HG02623 (cell line): ENCODE data around the gene EML6.
"Not testable (repeated sequence)": the region's sequence is repeated elsewhere in the genome, so short reads cannot be mapped to it uniquely, and the experiment has no call there.

Source experiments
- ATAC-seq: cut with Tn5 transposase; IDR thresholded peaks from one replicate; pipeline ENCODE4 v1.9.1; 2021; ENCODE audit warnings: moderate library complexity; ENCODE audit not compliant: unreplicated experiment

The EML6 gene

DNA sequence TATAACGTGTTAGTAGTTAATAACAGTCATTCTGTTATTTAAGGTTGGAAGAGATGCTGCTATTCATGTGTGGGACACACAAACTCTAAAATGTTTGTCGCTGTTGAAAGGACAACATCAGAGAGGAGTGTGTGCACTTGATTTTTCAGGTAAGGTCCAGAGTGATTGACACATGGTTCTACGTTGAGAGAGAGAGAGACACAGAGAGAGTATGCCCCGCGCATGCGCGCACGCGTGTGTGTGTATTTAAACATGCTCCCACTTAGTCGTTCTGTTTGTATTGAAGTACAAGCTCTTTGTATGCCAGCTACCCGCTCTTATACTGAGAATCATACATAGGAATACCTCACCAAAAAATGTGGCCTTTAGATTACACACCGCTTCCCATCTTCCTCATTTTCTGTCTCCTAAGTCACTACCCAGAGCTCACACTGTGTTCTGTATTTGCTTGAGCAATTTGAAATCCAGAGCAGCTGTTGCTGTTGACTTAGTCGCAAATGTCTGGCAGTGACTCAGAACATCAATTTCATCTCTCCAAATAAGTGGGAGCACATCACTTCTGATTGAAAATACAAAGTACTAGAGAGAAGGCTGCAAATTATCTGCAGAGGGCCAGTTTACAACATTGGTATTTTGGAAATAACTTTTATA is 148.1 kb downstream of the EML6 start:
- ATAC-seq: no peak

DNA sequence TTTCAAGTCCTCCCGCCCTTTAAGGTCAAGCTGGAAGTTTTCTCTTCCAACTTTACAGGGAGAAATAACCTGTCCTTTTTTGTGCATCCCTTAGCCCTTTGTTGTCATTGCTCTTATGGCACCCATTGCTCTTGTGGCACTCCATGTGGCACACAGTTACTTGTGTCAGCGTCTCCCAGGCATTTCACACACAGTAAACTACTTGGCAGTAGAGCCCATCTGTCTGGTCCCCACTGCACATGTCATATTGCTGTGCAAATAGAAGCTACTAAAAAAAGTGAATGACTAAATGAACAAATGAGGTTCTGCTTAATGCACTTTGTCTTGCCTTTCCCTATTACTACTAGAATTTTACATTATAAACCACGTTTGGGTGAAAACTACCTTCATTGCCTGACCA is 149.3 kb downstream of the EML6 start:
- no peak for ATAC-seq

DNA sequence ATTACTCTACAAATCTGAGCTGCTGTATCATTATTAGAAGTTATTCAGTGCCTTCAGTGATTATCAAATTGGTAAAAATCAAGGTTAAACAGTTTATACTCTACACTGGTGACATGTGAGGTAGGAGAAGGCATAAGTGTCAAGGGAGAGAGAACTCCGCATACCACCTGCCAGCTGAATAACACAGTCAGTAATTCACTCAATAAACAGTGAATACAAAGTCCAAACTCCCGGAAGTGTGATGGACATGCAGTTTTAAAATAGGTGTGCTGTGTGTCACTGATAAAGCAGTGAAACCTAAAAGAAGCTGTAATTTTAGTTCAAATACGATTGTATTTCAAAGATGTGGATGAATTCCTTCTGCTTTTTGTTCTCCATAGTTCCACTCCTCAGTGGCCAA is 149.8 kb downstream of the EML6 start:
- not testable (repeated sequence) for ATAC-seq

DNA sequence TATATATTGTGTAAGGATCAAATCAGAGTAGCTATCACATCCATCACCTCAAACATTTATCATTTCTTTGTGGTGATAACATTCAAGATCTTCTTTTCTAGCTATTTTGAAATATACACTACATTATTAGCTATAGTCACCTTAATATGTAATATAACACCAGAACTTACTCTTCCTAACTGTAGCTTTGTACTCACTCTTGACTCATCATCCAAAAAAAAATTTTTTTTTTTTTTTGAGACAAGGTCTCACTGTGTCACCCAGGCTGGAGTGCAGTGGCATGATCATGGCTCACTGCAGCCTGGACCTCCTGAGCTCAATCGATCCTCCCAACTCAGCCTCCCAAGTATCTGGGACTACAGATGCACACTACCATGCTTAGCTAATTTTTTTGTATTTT is 153.3 kb downstream of the EML6 start:
- ATAC-seq: no peak

DNA sequence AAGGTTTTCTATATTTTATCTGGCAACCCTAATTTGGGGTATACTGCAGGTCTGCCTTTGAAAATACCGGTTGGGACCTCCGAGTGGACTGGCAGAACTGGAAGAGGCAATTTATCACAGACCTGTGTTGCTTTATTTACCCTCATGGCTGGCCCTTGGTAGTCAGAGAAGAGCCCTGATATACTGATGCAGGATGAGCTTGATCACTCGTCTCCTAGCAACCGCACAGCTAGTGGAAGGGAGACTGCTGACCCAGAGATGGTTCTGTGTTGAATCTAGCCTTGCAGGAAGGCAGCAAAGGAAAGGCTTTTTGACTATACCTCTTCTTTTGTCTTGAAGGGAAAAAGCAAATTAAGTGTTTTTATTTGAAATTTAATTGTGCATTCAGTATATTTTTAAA is 154.7 kb downstream of the EML6 start:
- ATAC-seq: no peak

DNA sequence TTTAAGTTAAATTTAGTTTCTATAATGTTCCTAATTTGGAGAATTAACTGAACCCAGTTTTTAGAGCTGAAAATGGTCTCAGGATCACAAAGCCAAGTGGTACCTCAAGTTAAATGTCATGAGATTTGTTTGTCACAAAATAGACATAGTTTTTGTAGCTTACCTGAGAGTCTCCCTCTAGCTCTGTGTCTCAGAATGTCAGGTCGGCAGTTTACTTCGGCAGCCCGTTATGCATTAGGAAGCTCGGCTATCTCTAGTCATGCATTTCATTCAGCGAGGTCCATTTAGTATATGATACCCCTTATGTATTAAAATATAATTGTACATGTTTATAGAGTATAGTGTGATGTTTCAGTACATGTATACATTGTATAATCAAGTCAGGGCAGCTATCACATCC is 155.6 kb downstream of the EML6 start:
- ATAC-seq: no peak

DNA sequence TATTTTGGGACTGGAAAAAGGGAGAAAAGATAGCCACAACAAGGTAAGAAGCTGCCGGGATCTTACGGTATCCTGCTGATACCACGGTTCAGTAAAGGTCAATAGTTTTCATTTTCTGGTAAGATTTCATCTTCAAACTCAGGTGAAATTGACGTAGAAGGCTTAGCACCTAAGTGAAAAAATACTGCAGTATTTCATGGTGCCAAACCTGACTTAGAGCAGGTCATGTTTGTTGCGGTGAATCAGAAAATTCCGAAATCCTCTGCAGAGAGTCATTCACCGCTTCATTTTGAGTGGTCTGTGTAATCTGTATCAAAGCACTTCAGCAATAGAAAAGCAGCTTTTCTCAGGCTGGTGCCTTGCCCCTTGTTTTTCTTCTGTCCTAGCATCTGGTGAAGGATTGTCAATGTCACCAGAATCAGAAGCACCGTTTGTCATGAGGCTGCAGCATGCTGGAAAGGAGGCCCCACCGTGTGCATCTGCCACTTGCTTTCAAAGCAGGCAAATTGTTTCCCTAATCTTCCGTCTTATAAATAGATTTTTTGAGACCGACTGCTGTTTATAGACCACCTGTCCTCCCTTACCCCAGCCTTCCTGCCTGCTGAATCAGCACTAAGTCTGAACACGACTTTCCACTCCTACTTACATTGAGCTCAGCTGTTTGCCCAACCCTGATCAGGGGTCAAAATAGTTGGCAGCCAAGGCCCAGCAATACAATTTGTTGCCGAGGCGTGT is 156.3 kb downstream of the EML6 start:
- no peak for ATAC-seq

DNA sequence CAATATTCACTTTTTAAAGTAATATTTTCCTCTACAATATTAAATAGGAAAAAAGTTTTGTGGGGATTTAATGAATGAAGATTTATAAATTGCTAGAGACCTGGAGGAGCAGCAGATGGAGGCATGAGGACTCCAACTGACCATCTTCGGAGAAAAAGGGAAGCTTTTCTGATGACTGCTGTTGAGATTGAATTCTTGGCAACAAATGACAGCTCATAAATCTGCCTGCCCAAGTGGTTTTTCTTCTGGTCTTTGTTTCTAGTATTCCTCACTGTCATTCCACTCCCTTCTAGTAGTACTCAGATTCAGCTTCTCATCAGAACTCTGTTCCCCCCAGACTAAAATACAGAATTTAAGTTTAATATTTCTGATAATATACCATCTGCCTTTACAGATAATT is 157.0 kb downstream of the EML6 start:
- ATAC-seq: no peak

DNA sequence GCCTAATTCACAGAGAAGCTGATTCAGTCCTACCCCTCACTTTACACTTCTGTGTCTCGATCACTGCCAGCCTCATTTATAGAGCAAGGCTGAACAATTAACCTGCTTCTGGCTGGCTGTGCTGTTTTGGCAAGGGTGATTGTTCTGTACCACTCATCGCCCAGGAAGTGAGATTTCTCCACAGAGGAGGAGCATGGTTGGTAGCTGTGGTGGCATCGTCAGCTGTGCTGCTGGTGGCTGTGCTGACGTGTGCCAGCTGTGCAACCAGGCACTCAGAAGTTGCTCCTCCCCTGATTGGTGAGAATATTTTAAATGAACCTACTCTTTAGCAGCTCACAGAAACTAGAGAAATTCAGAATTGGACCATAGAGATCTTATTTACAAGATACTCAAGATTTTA is 158.3 kb downstream of the EML6 start:
- ATAC-seq: no peak

DNA sequence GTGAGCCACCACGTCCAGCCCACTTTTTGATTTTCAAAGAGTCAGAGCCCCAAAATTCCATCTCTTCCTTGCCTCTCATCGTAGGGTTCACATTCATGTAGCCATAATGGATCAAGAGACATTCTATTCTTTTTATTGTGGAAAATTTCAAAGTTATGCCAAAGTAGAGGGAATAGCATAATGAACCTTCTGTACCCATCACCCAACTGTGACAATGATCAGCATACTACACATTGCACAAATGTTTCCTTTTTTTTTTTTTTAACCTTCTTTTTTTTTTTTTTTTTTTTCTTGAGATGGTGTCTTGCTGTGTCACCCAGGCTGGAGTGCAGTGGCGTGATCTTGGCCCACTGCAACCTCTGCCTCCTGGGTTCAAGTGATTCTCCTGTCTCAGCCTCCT is 162.4 kb downstream of the EML6 start:
- no peak for ATAC-seq

DNA sequence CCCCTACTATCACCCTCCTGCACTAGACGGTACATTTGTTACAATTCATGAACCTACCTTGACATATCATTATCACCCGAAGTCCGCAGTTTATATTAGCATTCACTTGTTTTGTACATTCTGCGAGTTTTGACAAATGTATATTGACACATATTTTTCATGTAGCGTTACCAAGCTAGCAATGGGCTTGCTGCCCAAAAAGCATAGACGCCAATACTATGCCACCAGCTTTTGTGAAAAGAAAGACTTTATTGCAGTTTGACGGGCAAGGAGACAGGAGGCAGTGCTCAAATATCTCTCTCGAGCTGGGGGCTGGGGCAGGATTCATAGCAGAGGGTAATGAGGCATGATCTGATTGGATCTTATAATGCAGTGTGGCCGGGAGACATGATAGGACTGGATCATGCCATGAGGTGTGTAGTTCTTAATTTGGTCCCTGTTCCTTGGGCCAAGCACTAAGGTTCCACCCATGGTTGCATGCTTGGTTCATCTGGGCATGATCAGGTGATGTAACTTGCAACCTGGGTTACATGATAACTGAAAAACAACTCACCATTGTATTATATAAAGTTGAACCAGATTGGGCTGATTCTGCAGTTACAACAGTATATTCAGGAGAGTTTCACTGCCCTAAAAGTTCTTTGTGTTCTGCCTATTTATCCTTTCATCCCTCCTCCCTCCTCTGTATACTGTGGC is 164.5 kb downstream of the EML6 start:
- ATAC-seq: no peak

DNA sequence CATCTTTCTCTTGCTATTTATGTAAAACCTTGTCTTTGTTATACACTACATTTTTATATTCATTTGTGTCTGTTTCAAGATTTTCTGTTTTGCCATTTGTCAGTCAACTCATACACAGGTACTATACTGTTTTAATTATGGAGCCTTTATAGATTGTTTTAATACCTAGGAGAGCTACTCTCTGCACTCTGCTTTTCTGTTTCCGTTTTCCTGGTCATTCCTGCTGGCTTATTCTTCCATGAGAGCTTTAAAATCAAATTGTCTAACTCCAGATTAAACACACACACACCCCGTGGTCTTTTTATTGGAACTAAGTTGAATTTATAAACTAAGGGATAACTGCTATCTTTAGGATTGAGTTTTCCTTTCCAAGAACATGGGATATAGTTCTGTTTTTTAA is 165.6 kb downstream of the EML6 start:
- no peak for ATAC-seq

DNA sequence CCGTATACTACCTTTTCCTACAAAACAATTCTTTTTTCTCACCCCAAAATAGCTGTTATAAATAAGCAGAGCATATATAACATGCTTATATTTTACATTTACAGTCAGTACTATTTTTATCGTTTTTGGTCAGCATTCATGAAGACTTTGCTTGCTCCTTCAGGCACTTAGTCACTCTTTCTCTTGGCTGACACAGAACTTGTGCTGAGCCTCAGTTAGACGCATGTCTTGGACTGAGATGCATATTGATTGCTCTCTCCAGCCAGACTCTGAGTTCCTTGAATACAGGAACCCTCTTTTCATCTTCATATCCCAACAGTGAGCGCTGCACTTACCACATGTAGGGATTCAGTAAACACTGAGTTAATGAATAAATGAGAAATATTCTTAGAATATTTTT is 168.4 kb downstream of the EML6 start:
- ATAC-seq: no peak

DNA sequence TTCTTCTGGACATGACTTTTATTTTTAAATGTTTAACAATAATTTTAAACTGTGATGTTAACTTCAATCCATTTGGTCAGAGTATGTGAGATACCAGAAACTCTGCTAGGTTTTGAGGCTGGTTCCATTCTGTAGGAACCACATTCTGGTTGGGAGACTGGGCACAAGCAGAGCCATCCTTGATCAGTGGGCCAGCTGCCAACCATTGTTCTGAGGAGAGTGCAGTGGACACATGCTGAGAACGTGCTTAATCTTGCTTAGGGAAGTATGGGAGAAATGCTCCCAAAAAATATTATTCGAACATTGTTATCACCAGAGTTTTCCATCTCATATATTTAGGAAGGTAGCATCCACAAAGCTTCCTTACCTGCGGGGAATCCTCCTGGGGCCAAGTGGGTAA is 171.0 kb downstream of the EML6 start:
- ATAC-seq: no peak

DNA sequence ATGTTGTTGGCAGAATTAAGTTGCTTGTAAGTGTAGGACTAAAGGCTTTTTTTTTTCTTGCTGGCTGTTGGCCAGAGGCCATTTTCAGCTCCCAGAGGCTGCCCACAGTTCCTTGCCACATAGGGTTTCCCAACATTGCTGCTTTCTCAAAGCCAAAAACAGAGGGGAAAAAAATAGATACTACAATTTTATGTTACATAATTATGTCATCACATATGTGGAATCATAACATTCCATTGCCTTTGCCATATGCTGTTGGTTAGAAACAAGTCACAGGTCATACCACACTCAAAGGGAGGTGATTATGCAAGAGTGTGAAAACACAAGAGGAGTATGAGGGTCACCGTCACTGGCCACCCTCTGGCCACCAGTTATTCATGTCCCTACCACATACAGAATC is 172.3 kb downstream of the EML6 start:
- no peak for ATAC-seq

DNA sequence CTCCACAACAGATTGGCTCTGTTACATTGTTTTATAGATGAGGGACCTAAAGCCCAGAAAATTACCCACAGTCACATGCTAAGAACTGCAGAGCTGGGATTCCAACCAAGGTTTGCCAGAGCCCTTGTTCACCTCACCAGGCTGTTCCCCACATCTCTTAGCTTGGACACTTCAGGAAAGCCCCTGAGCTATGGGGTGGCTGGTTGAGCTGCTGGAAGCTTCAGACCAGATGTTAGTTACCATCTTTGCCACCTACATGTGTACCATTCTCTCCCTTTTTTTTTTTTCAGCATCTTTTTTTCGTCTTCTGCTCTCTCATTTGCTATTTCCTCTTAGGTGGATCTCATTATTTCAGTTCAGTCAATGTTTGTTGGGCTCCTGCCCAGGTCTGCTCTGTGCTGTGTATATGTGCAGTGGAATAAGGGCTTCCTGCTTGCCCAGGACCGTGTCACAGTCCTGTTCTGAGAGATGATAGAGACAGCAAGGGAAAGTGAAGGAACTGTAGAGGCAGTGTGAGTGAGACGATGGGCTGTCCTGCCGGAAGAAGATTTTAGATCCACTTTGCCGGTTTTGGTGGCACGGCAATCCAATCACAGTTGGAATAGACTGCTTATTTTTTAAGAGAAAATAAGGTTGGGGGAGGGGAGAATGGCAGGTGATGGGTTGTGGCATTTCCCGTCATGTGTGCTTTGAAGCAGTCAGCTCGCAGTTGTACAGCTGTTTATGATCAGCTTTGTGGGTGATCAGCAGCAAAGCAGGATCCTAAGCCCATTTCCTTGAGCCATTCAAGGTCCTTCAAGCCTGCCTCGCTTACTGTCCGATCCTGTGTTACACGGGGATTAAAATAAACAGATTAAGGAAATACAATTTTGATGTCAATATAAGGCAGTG is 174.2 kb downstream of the EML6 start:
- ATAC-seq: no peak

DNA sequence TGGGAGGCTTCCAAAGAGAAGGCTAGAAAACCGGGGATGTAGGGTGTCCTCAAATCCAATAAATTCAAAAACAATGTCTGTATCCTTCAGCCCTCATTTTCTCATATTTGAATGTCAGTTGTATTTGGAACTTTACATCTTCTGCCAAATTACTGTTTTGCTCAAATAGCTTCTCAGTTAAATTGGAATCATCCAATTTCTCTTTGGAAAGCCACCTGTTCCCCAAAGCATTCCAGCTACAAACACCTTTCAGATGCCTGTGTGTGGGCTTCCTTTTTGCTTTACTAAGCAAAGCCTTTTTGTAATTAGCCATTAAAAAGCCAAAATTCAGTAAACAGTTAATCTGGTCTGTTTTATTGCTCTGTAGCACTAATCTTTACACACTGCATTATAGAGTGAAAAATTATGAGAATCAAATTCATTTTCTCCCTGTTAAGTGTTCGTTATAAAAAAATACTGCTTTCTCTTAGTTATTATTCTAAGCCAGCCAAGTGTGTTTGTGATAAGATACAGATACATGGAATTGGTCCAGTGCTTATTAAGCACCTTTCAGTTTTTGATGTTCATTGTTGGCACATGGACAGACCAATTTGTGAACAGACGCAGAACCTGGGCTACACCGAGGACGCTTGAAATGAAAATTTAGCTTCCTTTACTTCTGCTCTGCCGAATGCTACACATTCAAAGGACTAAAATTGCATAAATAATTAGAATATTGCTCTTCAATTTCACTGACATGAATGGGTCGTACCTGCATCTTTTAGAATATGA is 175.2 kb downstream of the EML6 start:
- ATAC-seq: no peak

DNA sequence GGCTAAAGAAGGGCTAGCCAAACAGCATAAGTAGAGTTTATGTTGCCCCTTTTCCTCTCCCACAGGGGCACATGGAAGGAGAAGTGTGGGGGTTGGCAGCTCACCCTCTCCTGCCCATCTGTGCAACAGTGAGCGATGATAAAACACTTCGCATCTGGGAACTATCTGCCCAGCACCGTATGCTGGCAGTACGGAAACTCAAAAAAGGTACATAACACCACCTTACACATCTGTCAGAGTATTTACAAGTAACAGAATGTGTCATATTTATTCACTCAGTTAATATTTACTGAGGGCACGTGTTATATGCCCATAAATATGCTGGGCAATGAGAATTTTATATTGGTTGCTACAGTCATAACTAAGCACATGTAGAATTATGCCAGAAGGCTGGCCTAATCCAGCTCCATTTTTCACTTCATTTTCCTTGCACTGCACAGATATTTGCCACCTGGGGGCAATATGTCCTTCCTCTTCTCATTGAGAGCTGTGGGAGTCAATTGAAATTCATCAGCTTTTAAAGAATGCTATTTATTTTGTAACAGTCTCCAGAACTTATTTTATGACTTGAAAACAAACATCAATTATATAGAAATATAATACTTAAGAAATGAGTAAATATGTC is 176.2 kb downstream of the EML6 start:
- ATAC-seq: no peak

DNA sequence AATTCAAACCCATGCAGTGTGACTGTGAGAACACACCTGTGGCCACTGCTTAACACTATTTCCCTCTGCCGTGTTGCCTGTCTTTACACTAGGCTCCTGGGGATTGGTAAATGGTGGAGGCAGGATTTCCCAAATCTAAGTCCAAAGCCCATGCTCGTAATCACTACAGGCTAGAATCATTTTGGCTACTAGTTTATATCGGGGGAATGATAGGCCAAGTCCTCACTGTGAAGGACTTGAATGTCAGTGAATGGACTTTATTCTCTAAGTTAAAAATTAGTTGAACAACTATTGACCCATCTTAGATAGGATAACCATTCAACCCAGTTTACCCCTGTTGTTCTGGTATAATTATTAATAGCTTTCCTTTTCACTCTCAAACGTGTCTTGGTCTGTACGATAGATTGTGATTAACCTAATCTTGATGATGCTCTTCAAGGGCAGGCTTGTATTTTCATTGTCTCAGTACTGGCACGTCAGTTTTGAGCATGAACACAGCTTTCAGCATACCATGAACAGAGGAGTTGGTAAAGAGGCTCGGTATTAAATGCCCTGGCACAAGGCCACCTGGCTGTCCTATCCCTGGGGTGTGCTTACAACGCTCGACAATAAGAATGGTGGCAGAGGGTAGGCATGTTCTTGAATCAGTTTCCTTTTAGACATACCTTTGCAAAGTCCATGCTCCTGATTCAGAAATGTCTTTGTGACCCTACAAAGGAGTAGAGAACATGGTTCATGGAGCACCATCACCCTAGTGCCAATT is 177.9 kb downstream of the EML6 start:
- ATAC-seq: no peak
